Measurements from ENCODE around the gene BEST1. TPM values are rescaled to one million over a fixed set of nuclear protein-coding genes. Genes with fewer than 3 reads are reported as not detected.

Gene BEST1
- polyA plus RNA-seq, 2 of the 4 experiments (the other 2 are of a cell fraction) = 1.2 to 1.9 TPM

DNA sequence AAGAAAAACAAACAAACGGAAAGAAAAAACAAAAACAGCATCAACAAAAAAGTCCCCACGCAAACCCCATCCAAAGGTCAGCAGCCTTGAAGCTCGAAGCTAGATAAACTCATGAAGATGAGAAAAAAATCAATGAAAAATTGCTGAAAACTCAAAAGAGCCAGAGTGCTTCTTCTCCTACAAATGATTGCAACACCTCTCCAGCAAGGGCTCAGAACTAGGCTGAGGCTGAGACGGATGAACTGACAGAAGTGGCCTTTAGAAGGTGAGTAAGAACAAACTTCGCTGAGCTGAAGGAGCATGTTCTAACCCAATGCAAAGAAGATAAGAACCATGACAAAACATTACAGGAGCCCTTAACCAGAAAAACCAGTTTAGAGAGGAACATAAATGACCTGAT is 35.7 kb downstream of the BEST1 start:
- POLR2A ChIA-PET = interaction anchor here (2.3 kb wide), 1 partner anchor 13 kb away, joined by 7 read pairs; no protein-coding TSS in a partner anchor
- CTCF ChIA-PET = interaction anchor here (0.9 to 3.0 kb wide), 7 partner anchors 9 to 96 kb away, joined by 3 to 15 read pairs (median 5); no protein-coding TSS in a partner anchor

DNA sequence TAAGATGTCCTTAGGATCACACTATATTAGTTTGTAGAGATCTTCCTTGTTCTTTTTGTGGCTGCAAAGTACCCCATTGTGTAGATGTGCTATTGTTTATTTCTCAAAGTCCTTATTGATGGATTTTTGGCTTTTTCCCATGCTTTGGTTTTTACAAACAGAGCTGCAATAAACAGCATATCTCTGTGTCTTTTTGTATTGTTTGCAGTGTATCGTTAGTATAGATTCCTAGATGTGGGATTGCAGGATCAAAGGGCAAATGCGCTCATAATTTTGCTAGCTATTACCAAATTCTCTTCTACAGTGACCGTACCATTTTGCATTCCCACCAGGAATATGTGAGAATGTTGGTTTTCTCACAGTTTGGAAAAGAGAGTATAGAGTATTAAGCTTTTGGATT is 44.8 kb downstream of the BEST1 start:
- FAIRE-seq = no peak
- H3K4me1 ChIP-seq = no peaks in the 10 kb centered on the region
- H3K4me3 ChIP-seq = no peak overlapping the region
- DNase-seq (ENCODE audit: low read depth in 1 of 2, low spot score in 1 of 2) = no peak
- 75% methylated on average over 3 of the region's 3 CpGs for WGBS (ENCODE audit: missing lambda C conversion rate)
- H3K27ac ChIP-seq = no peak overlapping the region
- ATAC-seq = no peak
- peaks cover 16% of the 10 kb centered on the region for H3K9me3 ChIP-seq
- TF ChIP-seq NFE2L2 (conservative IDR thresholded peaks at IDR 0.05; ENCODE audit: low read length) = no peak
- TF ChIP-seq, protein P1, sequence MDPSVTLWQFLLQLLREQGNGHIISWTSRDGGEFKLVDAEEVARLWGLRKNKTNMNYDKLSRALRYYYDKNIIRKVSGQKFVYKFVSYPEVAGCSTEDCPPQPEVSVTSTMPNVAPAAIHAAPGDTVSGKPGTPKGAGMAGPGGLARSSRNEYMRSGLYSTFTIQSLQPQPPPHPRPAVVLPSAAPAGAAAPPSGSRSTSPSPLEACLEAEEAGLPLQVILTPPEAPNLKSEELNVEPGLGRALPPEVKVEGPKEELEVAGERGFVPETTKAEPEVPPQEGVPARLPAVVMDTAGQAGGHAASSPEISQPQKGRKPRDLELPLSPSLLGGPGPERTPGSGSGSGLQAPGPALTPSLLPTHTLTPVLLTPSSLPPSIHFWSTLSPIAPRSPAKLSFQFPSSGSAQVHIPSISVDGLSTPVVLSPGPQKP (IDR thresholded peaks at IDR 0.05; ENCODE audit: low read depth, low read length) = no peak
- TF ChIP-seq HOXA7 (CRISPR knock-in tag; IDR thresholded peaks at IDR 0.05) = no peak
- TF ChIP-seq NPAS2 (CRISPR knock-in tag; IDR thresholded peaks at IDR 0.05; ENCODE audit: borderline replicate concordance) = no peak
- no peak for TF ChIP-seq RARB (CRISPR knock-in tag; IDR thresholded peaks at IDR 0.05)
- no peak for TF ChIP-seq FOSL2 (IDR thresholded peaks at IDR 0.05)
- TF ChIP-seq FOSL2 (CRISPR knock-in tag; IDR thresholded peaks at IDR 0.05) = no peak
- no peak for TF ChIP-seq CHD4 (IDR thresholded peaks at IDR 0.05; ENCODE audit: borderline replicate concordance)
- TF ChIP-seq JUN (IDR thresholded peaks at IDR 0.05) = no peak
- ChIA-PET POLR2A (no interaction called here), CTCF (interaction anchor here (1.0 to 2.5 kb wide), 4 partner anchors 11 to 87 kb away, joined by 3 to 9 read pairs (median 6); no protein-coding TSS in a partner anchor)
- no peak overlapping the region for H3K4me2 ChIP-seq

More for the DNA sequence above, 35.7 kb downstream of the BEST1 start:
- DNase-seq (ENCODE audit: low read depth in 1 of 2, low spot score in 1 of 2) (no peak), ATAC-seq (no peak), FAIRE-seq (no peak)
- TF ChIP-seq ZFP36 (IDR thresholded peaks at IDR 0.05; ENCODE audit: borderline replicate concordance, partially characterized antibody) (no peak), NFE2L2 (conservative IDR thresholded peaks at IDR 0.05; ENCODE audit: low read length) (no peak), KDM1A (IDR thresholded peaks at IDR 0.05; ENCODE audit: low read depth) (no peak), HOXA7 (CRISPR knock-in tag; IDR thresholded peaks at IDR 0.05) (no peak), FOXS1 (CRISPR knock-in tag; IDR thresholded peaks at IDR 0.05) (no peak), MYC (IDR thresholded peaks at IDR 0.05; ENCODE audit: borderline replicate concordance, low read length) (no peak), BHLHE40 (IDR thresholded peaks at IDR 0.05; ENCODE audit: low read depth, low read length) (no peak), NPAS2 (CRISPR knock-in tag; IDR thresholded peaks at IDR 0.05; ENCODE audit: borderline replicate concordance) (no peak), EHF (CRISPR knock-in tag; IDR thresholded peaks at IDR 0.05) (no peak), HEYL (CRISPR knock-in tag; IDR thresholded peaks at IDR 0.05) (no peak), SMC3 (IDR thresholded peaks at IDR 0.05) (no peak), NR3C1 (IDR thresholded peaks at IDR 0.05) (no peak), RCOR1 (IDR thresholded peaks at IDR 0.05; ENCODE audit: low read depth, low read length) (no peak), HOXB13 (CRISPR knock-in tag; IDR thresholded peaks at IDR 0.05; ENCODE audit: low read depth) (no peak), FOSL2 (IDR thresholded peaks at IDR 0.05) (no peak), FOSL2 (CRISPR knock-in tag; IDR thresholded peaks at IDR 0.05) (no peak), CHD2 (IDR thresholded peaks at IDR 0.05; ENCODE audit: low read length, partially characterized antibody) (no peak), RARB (CRISPR knock-in tag; IDR thresholded peaks at IDR 0.05) (no peak)
- TF ChIP-seq, protein P2, sequence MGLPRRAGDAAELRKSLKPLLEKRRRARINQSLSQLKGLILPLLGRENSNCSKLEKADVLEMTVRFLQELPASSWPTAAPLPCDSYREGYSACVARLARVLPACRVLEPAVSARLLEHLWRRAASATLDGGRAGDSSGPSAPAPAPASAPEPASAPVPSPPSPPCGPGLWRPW (IDR thresholded peaks at IDR 0.05) = no peak
- TF ChIP-seq, protein P3, sequence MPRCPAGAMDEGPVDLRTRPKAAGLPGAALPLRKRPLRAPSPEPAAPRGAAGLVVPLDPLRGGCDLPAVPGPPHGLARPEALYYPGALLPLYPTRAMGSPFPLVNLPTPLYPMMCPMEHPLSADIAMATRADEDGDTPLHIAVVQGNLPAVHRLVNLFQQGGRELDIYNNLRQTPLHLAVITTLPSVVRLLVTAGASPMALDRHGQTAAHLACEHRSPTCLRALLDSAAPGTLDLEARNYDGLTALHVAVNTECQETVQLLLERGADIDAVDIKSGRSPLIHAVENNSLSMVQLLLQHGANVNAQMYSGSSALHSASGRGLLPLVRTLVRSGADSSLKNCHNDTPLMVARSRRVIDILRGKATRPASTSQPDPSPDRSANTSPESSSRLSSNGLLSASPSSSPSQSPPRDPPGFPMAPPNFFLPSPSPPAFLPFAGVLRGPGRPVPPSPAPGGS (IDR thresholded peaks at IDR 0.05) = no peak
- Histone ChIP-seq H3K9me3 (peaks cover 21% of the 10 kb centered on the region; the same call in 2 of the 3 replicates), H3K27ac (no peak overlapping the region), H3K4me3 (no peak overlapping the region), H3K4me1 (peaks cover 6% of the 10 kb centered on the region), H3K4me2 (no peak overlapping the region)
- WGBS (ENCODE audit: missing lambda C conversion rate) = 85% methylated on average over 5 of the region's 5 CpGs

Data from A549 (cell line).